Measurements from ENCODE around the gene CTNNA3.
"Not testable (repeated sequence)": the region's sequence is repeated elsewhere in the genome, so short reads cannot be mapped to it uniquely, and the experiment has no call there.

Gene CTNNA3

DNA sequence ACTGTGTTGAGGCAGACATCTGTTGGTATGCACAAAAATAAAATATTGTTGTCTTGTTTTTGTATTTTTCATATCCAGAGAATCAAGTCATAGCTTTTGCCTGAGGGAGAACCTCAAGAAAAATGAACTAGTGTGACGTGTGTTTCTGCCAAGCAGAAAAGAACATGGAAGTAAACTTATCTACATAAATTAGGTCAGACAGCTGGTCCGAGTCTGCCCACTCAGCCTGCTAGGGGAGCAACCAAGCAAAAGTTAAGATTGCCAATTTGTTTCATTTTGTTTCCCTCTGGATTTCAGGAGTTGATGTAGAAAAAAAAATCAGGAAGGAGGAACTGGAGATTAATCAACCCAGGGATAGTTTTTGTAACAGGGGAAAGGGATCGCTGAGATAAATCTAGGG is 1342.6 kb downstream of the CTNNA3 start:
- Histone ChIP-seq H3K27me3 (ENCODE audit: insufficient read depth, low read length) (no peaks in the 10 kb centered on the region), H3K36me3 (ENCODE audit: insufficient read depth, low read depth, low read length) (no peaks in the 10 kb centered on the region), H3K4me3 (ENCODE audit: low read length) (no peak overlapping the region), H3K27ac (ENCODE audit: low read length) (no peak overlapping the region), H3K9me3 (ENCODE audit: insufficient read depth, low read depth, low read length) (no peaks in the 10 kb centered on the region), H3K4me1 (ENCODE audit: insufficient read depth, low read length) (no peaks in the 10 kb centered on the region), H3K9ac (ENCODE audit: low read depth, low read length) (no peak overlapping the region)

DNA sequence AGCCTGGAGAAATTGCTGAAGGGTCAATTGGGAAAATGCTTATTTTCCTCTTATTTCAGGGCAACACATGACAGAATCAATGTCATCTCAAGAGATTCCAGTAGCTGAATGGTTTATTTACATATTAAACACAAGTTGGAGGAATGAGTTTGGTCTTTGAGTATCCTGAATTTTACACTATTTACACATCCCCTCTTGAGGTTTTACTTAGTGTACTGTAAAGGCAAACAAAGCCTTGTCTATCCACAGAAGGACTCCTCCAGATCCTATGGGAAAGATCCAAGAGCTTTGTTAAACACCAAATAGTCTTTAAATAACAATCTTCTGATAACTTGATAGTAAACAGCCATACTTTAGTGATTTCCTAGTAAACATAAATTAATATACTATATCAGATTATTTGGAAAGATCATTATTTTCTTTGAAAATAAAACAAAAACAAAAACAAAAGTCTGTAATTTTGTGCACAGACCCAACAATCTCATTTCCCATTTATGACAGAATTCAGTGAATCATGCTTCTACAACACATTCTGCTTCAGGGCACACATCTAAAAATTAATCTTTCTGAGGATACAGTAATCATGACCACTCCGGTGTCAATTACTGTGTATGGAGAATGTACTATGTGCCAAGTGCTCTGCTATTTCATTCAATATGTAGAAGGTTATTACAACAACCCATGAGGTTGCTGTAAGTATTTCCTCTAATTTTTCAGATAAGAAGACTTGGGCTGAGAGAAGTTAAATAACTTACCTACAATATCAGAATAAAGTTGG is 1345.2 kb downstream of the CTNNA3 start:
- H3K9me3 ChIP-seq (ENCODE audit: insufficient read depth, low read depth, low read length): no peaks in the 10 kb centered on the region
- H3K27ac ChIP-seq (ENCODE audit: low read length): no peak overlapping the region
- no peaks in the 10 kb centered on the region for H3K36me3 ChIP-seq (ENCODE audit: insufficient read depth, low read depth, low read length)
- H3K27me3 ChIP-seq (ENCODE audit: insufficient read depth, low read length): no peaks in the 10 kb centered on the region
- H3K4me3 ChIP-seq (ENCODE audit: low read length): no peak overlapping the region
- no peaks in the 10 kb centered on the region for H3K4me1 ChIP-seq (ENCODE audit: insufficient read depth, low read length)
- no peak overlapping the region for H3K9ac ChIP-seq (ENCODE audit: low read depth, low read length)

DNA sequence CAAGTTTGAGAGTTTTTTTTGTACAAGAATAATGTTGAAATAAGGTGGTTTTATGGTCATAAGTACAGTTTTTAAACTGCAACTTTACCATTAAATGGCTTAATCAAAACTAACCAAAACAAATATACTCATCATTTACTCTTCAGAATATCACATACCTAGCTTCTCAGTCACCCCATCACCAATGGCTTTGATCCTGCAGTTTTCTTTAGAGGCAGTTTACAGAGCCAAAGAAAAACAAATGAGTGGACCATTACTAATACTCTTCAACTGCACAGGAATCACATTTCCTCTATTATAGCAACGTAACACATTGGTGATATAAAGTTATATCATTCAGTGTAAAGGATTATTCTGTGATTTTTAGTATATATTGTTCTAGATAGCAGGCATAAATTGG is 1346.3 kb downstream of the CTNNA3 start:
- Histone ChIP-seq H3K9ac (ENCODE audit: low read depth, low read length) (no peak overlapping the region), H3K9me3 (ENCODE audit: insufficient read depth, low read depth, low read length) (no peaks in the 10 kb centered on the region), H3K4me1 (ENCODE audit: insufficient read depth, low read length) (no peaks in the 10 kb centered on the region), H3K36me3 (ENCODE audit: insufficient read depth, low read depth, low read length) (no peaks in the 10 kb centered on the region), H3K27ac (ENCODE audit: low read length) (no peak overlapping the region), H3K27me3 (ENCODE audit: insufficient read depth, low read length) (no peaks in the 10 kb centered on the region), H3K4me3 (ENCODE audit: low read length) (no peak overlapping the region)

DNA sequence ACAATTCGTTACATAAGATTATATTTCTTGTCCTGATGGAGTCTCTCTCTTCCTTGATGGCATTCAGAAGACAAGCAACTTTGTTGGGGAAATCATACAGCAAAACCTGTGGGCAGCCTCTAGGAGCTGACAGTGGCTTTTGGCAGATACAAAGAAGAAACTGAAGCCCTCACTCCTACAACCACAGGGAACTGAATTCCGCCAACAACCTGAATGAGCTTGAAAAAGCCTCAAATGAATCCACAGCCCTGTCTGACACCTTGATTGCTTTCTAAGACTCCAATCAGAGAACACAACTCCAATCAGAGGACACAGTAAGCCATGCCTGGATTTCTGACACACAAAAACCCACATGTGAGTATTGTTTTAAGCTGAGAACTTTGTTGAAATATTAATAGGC is 1346.9 kb downstream of the CTNNA3 start:
- Histone ChIP-seq H3K9ac (ENCODE audit: low read depth, low read length) (no peak overlapping the region), H3K27ac (ENCODE audit: low read length) (no peak overlapping the region), H3K27me3 (ENCODE audit: insufficient read depth, low read length) (no peaks in the 10 kb centered on the region), H3K4me3 (ENCODE audit: low read length) (no peak overlapping the region), H3K36me3 (ENCODE audit: insufficient read depth, low read depth, low read length) (no peaks in the 10 kb centered on the region), H3K4me1 (ENCODE audit: insufficient read depth, low read length) (no peaks in the 10 kb centered on the region), H3K9me3 (ENCODE audit: insufficient read depth, low read depth, low read length) (no peaks in the 10 kb centered on the region)

DNA sequence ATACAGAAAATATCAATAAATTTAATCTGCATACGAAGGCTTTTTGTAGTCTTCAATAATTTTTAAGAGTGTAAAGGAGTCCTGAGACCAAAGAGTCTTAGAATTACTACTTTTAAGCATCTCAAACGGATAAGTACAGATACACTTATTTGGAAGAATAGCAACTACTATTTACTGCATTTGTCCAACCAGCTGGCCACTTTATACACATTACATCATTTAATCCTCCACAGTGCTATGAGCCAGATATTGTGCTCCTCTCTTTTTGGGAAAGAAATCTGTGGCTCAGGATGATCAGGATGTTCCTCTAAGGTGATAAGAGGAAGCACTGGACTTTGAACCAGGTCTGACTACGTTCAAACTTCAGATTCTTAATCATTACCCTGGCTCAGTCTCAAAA is 1358.8 kb downstream of the CTNNA3 start:
- no peak overlapping the region for H3K9ac ChIP-seq (ENCODE audit: low read depth, low read length)
- no peaks in the 10 kb centered on the region for H3K4me1 ChIP-seq (ENCODE audit: insufficient read depth, low read length)
- no peaks in the 10 kb centered on the region for H3K36me3 ChIP-seq (ENCODE audit: insufficient read depth, low read depth, low read length)
- H3K27ac ChIP-seq (ENCODE audit: low read length): no peak overlapping the region
- peaks cover 8% of the 10 kb centered on the region for H3K9me3 ChIP-seq (ENCODE audit: insufficient read depth, low read depth, low read length)
- H3K27me3 ChIP-seq (ENCODE audit: insufficient read depth, low read length): no peaks in the 10 kb centered on the region
- H3K4me3 ChIP-seq (ENCODE audit: low read length): no peak overlapping the region

DNA sequence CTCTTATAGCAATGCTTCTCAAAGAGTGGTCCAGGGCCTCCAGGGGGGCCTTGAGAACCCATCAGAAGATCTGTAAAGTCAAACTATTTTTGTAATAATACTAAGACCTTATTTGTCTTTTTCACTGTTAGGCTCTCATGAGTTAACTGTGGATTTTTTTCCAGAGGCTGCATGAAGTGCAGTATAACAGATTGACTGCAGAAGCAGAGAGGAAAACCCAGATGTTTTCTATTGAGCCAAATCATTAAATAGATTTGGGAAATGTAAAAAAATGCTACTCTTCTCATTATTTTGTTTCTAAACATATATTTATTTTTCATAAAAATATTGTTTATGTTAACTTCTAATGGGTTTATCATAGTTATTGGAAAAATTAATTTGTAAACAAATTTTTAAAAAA is 1359.2 kb downstream of the CTNNA3 start:
- peaks cover 8% of the 10 kb centered on the region for H3K9me3 ChIP-seq (ENCODE audit: insufficient read depth, low read depth, low read length)
- no peaks in the 10 kb centered on the region for H3K27me3 ChIP-seq (ENCODE audit: insufficient read depth, low read length)
- no peaks in the 10 kb centered on the region for H3K36me3 ChIP-seq (ENCODE audit: insufficient read depth, low read depth, low read length)
- H3K4me1 ChIP-seq (ENCODE audit: insufficient read depth, low read length): no peaks in the 10 kb centered on the region
- H3K27ac ChIP-seq (ENCODE audit: low read length): no peak overlapping the region
- no peak overlapping the region for H3K4me3 ChIP-seq (ENCODE audit: low read length)
- no peak overlapping the region for H3K9ac ChIP-seq (ENCODE audit: low read depth, low read length)

DNA sequence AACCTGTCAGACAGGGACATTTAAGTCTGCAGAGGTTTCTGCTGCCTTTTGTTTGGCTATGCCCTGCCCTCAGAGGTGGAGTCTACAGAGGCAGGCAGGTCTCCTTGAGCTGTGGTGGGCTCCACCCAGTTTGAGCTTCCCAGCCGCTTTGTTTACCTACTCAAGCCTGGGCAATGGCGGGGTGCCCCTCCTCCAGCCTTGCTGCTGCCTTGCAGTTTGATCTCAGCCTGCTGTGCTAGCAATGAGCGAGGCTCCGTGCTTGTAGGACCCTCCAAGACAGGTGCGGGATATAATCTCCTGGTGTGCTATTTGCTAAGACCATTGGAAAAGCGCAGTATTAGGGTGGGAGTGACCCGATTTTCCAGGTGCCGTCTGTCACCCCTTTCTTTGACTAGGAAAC is 1360.2 kb downstream of the CTNNA3 start:
- H3K27me3 ChIP-seq (ENCODE audit: insufficient read depth, low read length); H3K4me1 ChIP-seq (ENCODE audit: insufficient read depth, low read length); H3K36me3 ChIP-seq (ENCODE audit: insufficient read depth, low read depth, low read length); H3K9ac ChIP-seq (ENCODE audit: low read depth, low read length); H3K9me3 ChIP-seq (ENCODE audit: insufficient read depth, low read depth, low read length); H3K27ac ChIP-seq (ENCODE audit: low read length); H3K4me3 ChIP-seq (ENCODE audit: low read length): not testable (repeated sequence)

DNA sequence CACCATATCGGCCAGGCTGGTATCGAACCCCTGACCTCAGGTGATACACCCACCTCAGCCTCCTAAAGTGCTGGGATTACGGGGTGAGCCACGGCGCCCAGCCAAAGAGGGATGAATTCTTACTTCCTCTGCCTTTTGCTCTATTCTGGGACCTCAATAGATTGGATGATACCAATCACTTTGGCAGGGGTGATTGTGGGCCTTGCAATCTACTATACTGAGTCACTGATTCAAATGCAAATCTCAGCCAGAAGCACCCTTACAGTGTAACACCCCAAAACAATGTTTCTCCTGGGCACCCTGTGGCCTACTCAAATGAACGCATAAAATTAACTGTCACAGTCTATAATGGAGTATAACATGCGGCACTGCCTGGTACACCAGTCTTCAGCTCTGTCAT is 1366.8 kb downstream of the CTNNA3 start:
- no peak overlapping the region for H3K27ac ChIP-seq (ENCODE audit: low read length)
- no peaks in the 10 kb centered on the region for H3K27me3 ChIP-seq (ENCODE audit: insufficient read depth, low read length)
- H3K36me3 ChIP-seq (ENCODE audit: insufficient read depth, low read depth, low read length): no peaks in the 10 kb centered on the region
- H3K4me1 ChIP-seq (ENCODE audit: insufficient read depth, low read length): no peaks in the 10 kb centered on the region
- H3K9me3 ChIP-seq (ENCODE audit: insufficient read depth, low read depth, low read length): no peaks in the 10 kb centered on the region
- no peak overlapping the region for H3K9ac ChIP-seq (ENCODE audit: low read depth, low read length)
- no peak overlapping the region for H3K4me3 ChIP-seq (ENCODE audit: low read length)

DNA sequence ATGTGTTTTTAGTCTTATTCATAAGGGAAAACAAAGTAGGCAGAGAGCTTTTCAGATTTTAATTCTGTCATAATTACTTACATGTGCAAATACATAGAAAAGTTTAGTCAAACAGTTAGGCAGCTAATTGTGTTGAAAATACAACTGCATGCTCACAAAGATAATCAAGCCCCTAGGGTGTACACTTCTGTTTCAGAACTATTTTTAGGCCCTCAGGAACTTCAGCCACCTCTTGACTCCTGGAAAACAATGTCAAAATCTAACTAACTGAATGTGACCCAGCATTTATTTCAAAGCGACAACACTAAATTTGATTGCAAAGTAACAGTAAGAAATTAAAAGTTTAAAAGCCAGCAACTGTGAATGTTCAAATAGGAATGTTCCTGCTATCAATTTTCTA is 1369.1 kb downstream of the CTNNA3 start:
- H3K27me3 ChIP-seq (ENCODE audit: insufficient read depth, low read length): no peaks in the 10 kb centered on the region

DNA sequence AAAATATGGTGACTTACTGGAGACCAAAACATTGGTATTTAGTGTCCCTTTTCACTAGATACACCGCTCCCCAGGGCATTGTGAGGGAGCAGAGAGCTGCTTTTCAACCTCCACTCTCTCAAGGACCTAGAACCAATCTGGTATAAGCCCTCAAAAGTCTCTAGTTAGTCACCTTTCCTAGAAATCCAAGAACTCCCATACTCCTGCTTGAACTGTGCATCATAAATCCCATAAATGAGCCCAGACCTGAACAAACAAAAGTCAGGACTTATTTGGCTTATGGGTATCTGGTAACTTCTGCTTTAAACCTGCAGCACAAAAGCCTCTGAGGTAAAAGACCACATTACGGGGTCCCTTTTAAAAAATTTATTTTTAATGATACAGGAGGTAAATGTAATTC is 1373.2 kb downstream of the CTNNA3 start:
- no peak overlapping the region for H3K4me3 ChIP-seq (ENCODE audit: low read length)
- H3K36me3 ChIP-seq (ENCODE audit: insufficient read depth, low read depth, low read length): no peaks in the 10 kb centered on the region
- no peak overlapping the region for H3K9ac ChIP-seq (ENCODE audit: low read depth, low read length)
- no peaks in the 10 kb centered on the region for H3K27me3 ChIP-seq (ENCODE audit: insufficient read depth, low read length)
- H3K9me3 ChIP-seq (ENCODE audit: insufficient read depth, low read depth, low read length): no peaks in the 10 kb centered on the region
- H3K27ac ChIP-seq (ENCODE audit: low read length): no peak overlapping the region
- no peaks in the 10 kb centered on the region for H3K4me1 ChIP-seq (ENCODE audit: insufficient read depth, low read length)

More for the DNA sequence above, 1369.1 kb downstream of the CTNNA3 start:
- no peaks in the 10 kb centered on the region for H3K9me3 ChIP-seq (ENCODE audit: insufficient read depth, low read depth, low read length)
- no peaks in the 10 kb centered on the region for H3K4me1 ChIP-seq (ENCODE audit: insufficient read depth, low read length)
- no peaks in the 10 kb centered on the region for H3K36me3 ChIP-seq (ENCODE audit: insufficient read depth, low read depth, low read length)
- no peak overlapping the region for H3K9ac ChIP-seq (ENCODE audit: low read depth, low read length)
- no peak overlapping the region for H3K27ac ChIP-seq (ENCODE audit: low read length)
- no peak overlapping the region for H3K4me3 ChIP-seq (ENCODE audit: low read length)

DNA sequence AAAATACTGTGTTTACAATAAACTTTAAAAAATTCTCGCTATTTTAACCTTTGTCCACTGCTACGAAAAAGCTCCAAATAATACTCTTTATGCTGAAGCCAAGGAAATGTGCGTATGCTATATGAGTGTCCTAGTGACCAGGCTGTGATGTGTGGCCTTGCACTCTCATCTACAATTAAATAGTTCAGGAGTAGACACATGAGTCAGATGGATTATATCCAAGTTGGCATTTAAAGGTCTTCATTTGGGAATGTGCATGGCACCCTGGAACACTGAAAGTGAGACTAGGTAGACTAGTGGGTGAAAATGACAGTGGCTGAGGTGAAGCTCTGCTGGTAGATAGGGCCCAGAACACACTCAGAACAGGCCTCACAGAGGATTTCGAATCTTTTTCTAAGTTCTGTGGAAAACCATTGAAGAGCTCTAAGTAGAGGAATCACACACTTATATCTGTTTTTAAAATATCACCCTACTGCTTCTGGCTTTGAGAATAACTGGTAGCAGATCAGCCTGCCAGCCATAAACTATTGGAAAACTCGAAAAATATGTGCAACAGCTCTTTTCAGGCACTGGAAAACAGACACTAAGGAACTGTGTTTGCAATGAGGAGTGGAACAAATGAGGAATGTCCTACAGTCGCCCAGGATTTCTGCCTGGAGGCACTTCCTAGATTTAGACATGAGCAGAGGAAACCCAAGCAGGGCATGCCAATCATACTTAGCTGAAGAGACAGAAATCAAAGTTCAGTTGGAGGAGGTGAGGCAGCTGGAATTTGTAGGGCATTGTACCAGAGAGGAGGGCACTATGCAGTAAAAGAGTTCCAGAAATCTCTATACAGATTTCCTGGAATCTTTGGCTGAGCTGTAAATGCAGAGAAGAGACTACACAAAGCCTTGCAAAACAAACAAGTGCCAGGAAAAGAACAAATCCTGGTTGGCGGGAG is 1374.0 kb downstream of the CTNNA3 start:
- Histone ChIP-seq H3K9ac (ENCODE audit: low read depth, low read length) (no peak overlapping the region), H3K27ac (ENCODE audit: low read length) (no peak overlapping the region)

DNA sequence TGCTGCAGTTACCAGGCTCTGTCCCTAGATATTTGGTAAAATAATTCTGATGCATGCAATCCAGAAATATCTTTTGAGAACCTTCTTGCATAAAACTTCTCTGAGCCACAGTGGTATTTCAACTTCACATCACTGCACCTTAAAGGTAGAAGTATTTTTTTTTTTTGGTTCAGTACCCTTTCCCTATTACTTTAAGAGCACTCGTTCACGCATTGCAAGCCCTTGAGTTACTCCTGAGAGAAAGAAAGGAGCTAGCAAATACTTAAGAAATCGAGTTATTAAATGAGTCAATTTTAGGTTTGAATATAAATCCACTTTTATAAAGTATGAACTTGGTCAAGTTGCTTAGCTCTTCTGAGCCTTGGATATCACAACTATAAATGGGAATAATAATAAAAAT is 1377.2 kb downstream of the CTNNA3 start:
- H3K36me3 ChIP-seq (ENCODE audit: insufficient read depth, low read depth, low read length): no peaks in the 10 kb centered on the region
- H3K27me3 ChIP-seq (ENCODE audit: insufficient read depth, low read length): no peaks in the 10 kb centered on the region
- no peak overlapping the region for H3K9ac ChIP-seq (ENCODE audit: low read depth, low read length)
- no peaks in the 10 kb centered on the region for H3K4me1 ChIP-seq (ENCODE audit: insufficient read depth, low read length)
- no peaks in the 10 kb centered on the region for H3K9me3 ChIP-seq (ENCODE audit: insufficient read depth, low read depth, low read length)
- no peak overlapping the region for H3K4me3 ChIP-seq (ENCODE audit: low read length)
- H3K27ac ChIP-seq (ENCODE audit: low read length): no peak overlapping the region

More for the DNA sequence above, 1374.0 kb downstream of the CTNNA3 start:
- Histone ChIP-seq H3K9me3 (ENCODE audit: insufficient read depth, low read depth, low read length) (no peaks in the 10 kb centered on the region), H3K4me3 (ENCODE audit: low read length) (no peak overlapping the region), H3K36me3 (ENCODE audit: insufficient read depth, low read depth, low read length) (no peaks in the 10 kb centered on the region), H3K27me3 (ENCODE audit: insufficient read depth, low read length) (no peaks in the 10 kb centered on the region), H3K4me1 (ENCODE audit: insufficient read depth, low read length) (no peaks in the 10 kb centered on the region)
